ENCODE data around the gene ADD1.

GRCh38 chr4:2804973-2805501, 38.6 kb upstream of the ADD1 start:
- TF ChIP-seq CTCF (conservative IDR thresholded peaks at IDR 0.05; ENCODE audit: low read depth, low read length) = no peak
- no peak for TF ChIP-seq EZH2 (IDR thresholded peaks at IDR 0.05; ENCODE audit: borderline replicate concordance, low read depth, low read length, poor library complexity, severe bottlenecking)
